Karpas-422 (cell line): Measurements from ENCODE around the gene GUF1. TPM values are rescaled to one million over a fixed set of nuclear protein-coding genes. Genes with fewer than 3 reads are reported as not detected.

Source experiments
- DNase-seq: peaks from one replicate; pipeline ENCODE4 v3.0.0-alpha.2; 2015
- H2AFZ ChIP-seq: fragments of 200-600 bp; sonication (generic); 2 replicates; pipeline ENCODE4 v1.6.1; 2014; ENCODE audit warnings: antibody characterized with exemption, low read length, mixed read lengths
- H3K27ac ChIP-seq: fragments of 200-600 bp; sonication (generic); 2 replicates; pipeline ENCODE4 v1.5.1; 2014; ENCODE audit warnings: mild to moderate bottlenecking, low read length, moderate library complexity
- H3K27me3 ChIP-seq: fragments of 200-600 bp; sonication (generic); 2 replicates; pipeline ENCODE4 v1.6.1; 2014; ENCODE audit warnings: low read length, mixed read lengths
- H3K36me3 ChIP-seq: fragments of 200-600 bp; sonication (generic); 2 replicates; pipeline ENCODE4 v1.6.1; 2014; ENCODE audit warnings: low read length, mixed read lengths; ENCODE audit not compliant: insufficient read depth
- H3K4me1 ChIP-seq: fragments of 200-600 bp; sonication (generic); 2 replicates; pipeline ENCODE4 v1.6.1; 2014; ENCODE audit warnings: mild to moderate bottlenecking, low read length, mixed read lengths
- H3K4me2 ChIP-seq: fragments of 200-600 bp; sonication (generic); 2 replicates; pipeline ENCODE4 v1.6.1; 2014; ENCODE audit warnings: low read length, low read depth, mild to moderate bottlenecking; ENCODE audit not compliant: poor library complexity, severe bottlenecking
- H3K4me3 ChIP-seq: fragments of 200-600 bp; sonication (generic); 2 replicates; pipeline ENCODE4 v1.5.1; 2014; ENCODE audit warnings: mild to moderate bottlenecking, antibody characterized with exemption, low read length, mixed read lengths
- H3K79me2 ChIP-seq: fragments of 200-600 bp; sonication (generic); 2 replicates; pipeline ENCODE4 v1.6.1; 2014; ENCODE audit warnings: mild to moderate bottlenecking, low read length, mixed read lengths
- H3K9ac ChIP-seq: fragments of 200-600 bp; sonication (generic); 2 replicates; pipeline ENCODE4 v1.6.0; 2014; ENCODE audit warnings: low read length
- H3K9me2 ChIP-seq: fragments of 200-600 bp; sonication (generic), shearing (Covaris generic); replicated peaks from 2 replicates; pipeline ENCODE4 v1.6.0; 2014; ENCODE audit warnings: mild to moderate bottlenecking, low read length, moderate library complexity; ENCODE audit not compliant: insufficient read depth
- H3K9me3 ChIP-seq: fragments of 300-700, 200-600 bp; sonication (generic); 2 replicates; pipeline ENCODE4 v1.6.1; 2014; ENCODE audit warnings: low read length, mixed read lengths
- H4K20me1 ChIP-seq: fragments of 200-600 bp; sonication (generic); 2 replicates; pipeline ENCODE4 v1.6.1; 2014; ENCODE audit warnings: mild to moderate bottlenecking, antibody characterized with exemption, low read length, low read depth; ENCODE audit not compliant: insufficient read depth
- total RNA-seq: library from RNA; depleted of rRNA; stranded (reverse); fragments of >200 nt; shearing (Covaris generic); gene quantifications from 2 replicates; pipeline ENCODE4 v1.2.3, GENCODE V29; 2014; ENCODE audit warnings: low replicate concordance

Gene GUF1
- total RNA-seq, 1 experiment from 2014 or later, result 20.5 TPM

DNA sequence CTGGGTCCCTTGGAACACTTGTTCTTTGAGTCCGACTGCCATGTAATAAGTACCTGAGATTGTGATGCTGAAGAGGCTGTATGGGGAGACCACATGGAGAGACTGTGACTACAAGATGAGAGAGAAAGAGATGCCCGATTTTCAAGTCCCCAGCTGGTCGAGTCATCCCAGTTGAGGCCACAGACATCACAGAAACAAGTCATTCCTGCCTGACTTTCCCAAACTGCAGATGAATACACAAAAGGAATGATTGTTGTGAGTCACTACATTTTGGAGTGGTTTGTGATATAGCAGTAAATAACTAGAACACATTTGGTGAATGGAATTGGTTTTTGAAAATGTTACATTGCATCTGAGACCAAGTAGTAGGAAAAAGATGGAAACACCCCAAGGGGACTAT lies 17.8 kb upstream of the GUF1 start:
- Histone ChIP-seq H3K36me3 (no peaks in the 10 kb centered on the region), H3K4me2 (no peak overlapping the region), H3K9me2 (no peaks in the 10 kb centered on the region), H4K20me1 (no peaks in the 10 kb centered on the region), H3K4me3 (no peak overlapping the region), H2AFZ (no peak overlapping the region), H3K79me2 (no peaks in the 10 kb centered on the region), H3K4me1 (no peaks in the 10 kb centered on the region), H3K27ac (no peak overlapping the region), H3K9me3 (no peaks in the 10 kb centered on the region), H3K27me3 (no peaks in the 10 kb centered on the region), H3K9ac (no peak overlapping the region)
- DNase-seq, result no peak

GRCh38 chr4:44661940-44662622 lies 16.1 kb upstream of the GUF1 start:
- no peak for DNase-seq
- no peaks in the 10 kb centered on the region for H3K9me3 ChIP-seq
- H3K36me3 ChIP-seq, result no peaks in the 10 kb centered on the region
- no peaks in the 10 kb centered on the region for H3K9me2 ChIP-seq
- H4K20me1 ChIP-seq, result no peaks in the 10 kb centered on the region
- no peaks in the 10 kb centered on the region for H3K4me1 ChIP-seq
- H3K9ac ChIP-seq, result no peak overlapping the region
- H3K4me3 ChIP-seq, result no peak overlapping the region
- H3K79me2 ChIP-seq, result no peaks in the 10 kb centered on the region
- no peak overlapping the region for H3K27ac ChIP-seq
- no peak overlapping the region for H2AFZ ChIP-seq
- no peaks in the 10 kb centered on the region for H3K27me3 ChIP-seq
- H3K4me2 ChIP-seq, result no peak overlapping the region

GRCh38 chr4:44662623-44663005 lies 15.6 kb upstream of the GUF1 start:
- Histone ChIP-seq H2AFZ (no peak overlapping the region), H3K4me1 (no peaks in the 10 kb centered on the region), H3K36me3 (no peaks in the 10 kb centered on the region), H3K9me3 (no peaks in the 10 kb centered on the region), H3K9me2 (no peaks in the 10 kb centered on the region), H3K4me2 (no peak overlapping the region), H3K27ac (no peak overlapping the region), H3K9ac (no peak overlapping the region), H3K79me2 (no peaks in the 10 kb centered on the region), H3K4me3 (no peak overlapping the region), H4K20me1 (no peaks in the 10 kb centered on the region), H3K27me3 (no peaks in the 10 kb centered on the region)
- DNase-seq, result no peak

DNA sequence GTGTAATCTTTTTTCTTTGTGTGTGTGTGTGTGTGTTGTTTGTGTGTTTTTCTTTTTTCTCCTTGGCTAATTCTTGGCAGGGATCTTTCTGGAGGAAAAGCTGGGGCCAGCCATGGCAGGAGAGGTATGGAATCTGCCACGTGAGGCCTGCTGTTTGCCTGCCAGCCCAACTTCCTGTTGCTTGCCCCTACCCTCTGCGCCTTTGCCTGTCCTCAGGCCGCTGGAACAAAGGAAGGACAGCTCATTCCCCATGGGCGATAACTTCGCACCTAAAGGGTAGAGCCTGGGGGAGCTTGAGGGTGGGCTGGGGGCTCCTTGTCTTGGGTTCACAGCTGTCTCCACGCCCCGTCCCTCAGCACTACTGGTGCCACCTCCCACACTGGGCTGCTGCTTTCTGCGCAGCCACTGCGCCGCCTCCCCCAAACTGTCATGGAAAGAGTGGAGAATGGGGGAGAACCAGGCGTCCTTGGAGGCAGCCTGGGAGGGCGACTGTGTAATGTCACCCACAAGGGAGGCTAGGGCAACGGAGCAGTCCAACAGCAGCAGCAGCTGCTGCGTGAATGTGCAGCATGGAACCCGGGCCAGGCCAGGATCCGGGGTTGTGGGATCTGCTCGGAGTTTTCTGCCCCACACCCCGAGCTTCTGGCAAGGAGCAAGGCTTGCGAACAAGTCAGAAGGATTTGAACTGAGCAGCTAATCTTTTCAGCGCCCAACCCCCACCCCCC lies 14.5 kb upstream of the GUF1 start:
- Histone ChIP-seq H2AFZ (no peak overlapping the region), H3K9me3 (no peaks in the 10 kb centered on the region), H3K27ac (no peak overlapping the region), H3K36me3 (no peaks in the 10 kb centered on the region), H3K79me2 (no peaks in the 10 kb centered on the region), H3K27me3 (no peaks in the 10 kb centered on the region), H4K20me1 (no peaks in the 10 kb centered on the region), H3K4me2 (no peak overlapping the region), H3K4me3 (no peak overlapping the region), H3K9ac (no peak overlapping the region), H3K9me2 (no peaks in the 10 kb centered on the region), H3K4me1 (no peaks in the 10 kb centered on the region)
- DNase-seq, result no peak

- Histone ChIP-seq H3K4me1 (no peaks in the 10 kb centered on the region), H3K4me2 (no peak overlapping the region), H3K9me2 (no peaks in the 10 kb centered on the region), H2AFZ (no peak overlapping the region), H3K79me2 (no peaks in the 10 kb centered on the region), H3K27me3 (no peaks in the 10 kb centered on the region), H4K20me1 (no peaks in the 10 kb centered on the region), H3K9me3 (no peaks in the 10 kb centered on the region), H3K9ac (no peak overlapping the region), H3K27ac (no peak overlapping the region), H3K4me3 (no peak overlapping the region), H3K36me3 (no peaks in the 10 kb centered on the region)
- DNase-seq, result no peak
Observed at GRCh38 chr4:44668526-44668925, 9.7 kb upstream of the GUF1 start.

GRCh38 chr4:44670506-44671199 lies 7.6 kb upstream of the GUF1 start:
- Histone ChIP-seq H3K9me3 (no peaks in the 10 kb centered on the region), H3K9me2 (no peaks in the 10 kb centered on the region), H3K4me2 (no peak overlapping the region), H3K36me3 (no peaks in the 10 kb centered on the region), H2AFZ (no peak overlapping the region), H4K20me1 (no peaks in the 10 kb centered on the region), H3K27ac (no peak overlapping the region), H3K79me2 (no peaks in the 10 kb centered on the region), H3K9ac (no peak overlapping the region), H3K4me1 (no peaks in the 10 kb centered on the region), H3K27me3 (no peaks in the 10 kb centered on the region), H3K4me3 (no peak overlapping the region)
- no peak for DNase-seq

DNA sequence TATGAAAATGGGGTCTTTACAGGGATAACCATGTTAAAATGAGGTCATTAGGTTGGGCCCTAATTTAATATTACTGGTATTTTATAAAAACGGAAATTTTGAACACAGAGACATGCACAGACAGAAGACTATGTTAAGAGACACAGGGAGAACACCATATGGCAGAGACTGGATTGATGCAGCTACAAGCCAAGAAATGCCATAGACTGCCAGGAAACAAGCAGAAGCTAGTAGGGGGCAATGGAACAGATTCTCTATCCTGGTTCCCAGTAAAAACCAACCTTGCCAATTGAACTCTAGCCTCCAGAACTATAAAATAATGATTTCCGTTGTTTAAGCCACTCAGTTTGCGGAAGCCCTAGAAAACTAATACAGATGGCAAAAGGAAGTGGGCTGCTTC lies 6.6 kb upstream of the GUF1 start:
- Histone ChIP-seq H3K4me1 (no peaks in the 10 kb centered on the region), H3K9me2 (no peaks in the 10 kb centered on the region), H3K79me2 (no peaks in the 10 kb centered on the region), H3K9me3 (no peaks in the 10 kb centered on the region), H3K27me3 (no peaks in the 10 kb centered on the region), H4K20me1 (no peaks in the 10 kb centered on the region), H3K4me2 (no peak overlapping the region), H3K36me3 (no peaks in the 10 kb centered on the region), H2AFZ (no peak overlapping the region), H3K4me3 (no peak overlapping the region), H3K27ac (no peak overlapping the region), H3K9ac (no peak overlapping the region)
- no peak for DNase-seq

DNA sequence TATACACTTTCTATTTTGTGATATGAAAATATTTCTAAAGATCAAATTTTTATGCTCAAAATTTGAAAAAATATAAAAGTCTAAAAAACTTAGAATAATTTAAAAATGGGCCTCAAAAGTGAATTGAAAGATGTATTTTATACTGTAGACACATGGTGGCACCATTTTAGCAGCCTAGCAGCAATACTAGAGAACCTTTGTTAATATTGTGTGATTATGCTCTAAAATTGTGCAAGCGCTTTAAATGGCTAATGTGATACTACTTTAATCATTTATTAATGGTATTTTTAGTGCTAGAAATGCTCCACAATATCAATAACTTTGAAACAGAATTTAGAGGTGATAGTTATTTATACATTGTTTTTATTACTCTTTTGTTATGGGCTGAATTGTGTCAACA lies 3.7 kb upstream of the GUF1 start:
- Histone ChIP-seq H3K27me3 (no peaks in the 10 kb centered on the region), H3K4me1 (peaks cover 6% of the 10 kb centered on the region), H4K20me1 (no peaks in the 10 kb centered on the region; the same call in 1 of the 2 replicates), H3K9me2 (no peaks in the 10 kb centered on the region), H3K27ac (no peak overlapping the region), H3K4me3 (no peak overlapping the region), H3K36me3 (no peaks in the 10 kb centered on the region), H3K4me2 (no peak overlapping the region), H3K79me2 (peaks cover 13% of the 10 kb centered on the region), H3K9me3 (no peaks in the 10 kb centered on the region), H3K9ac (no peak overlapping the region), H2AFZ (no peak overlapping the region)
- no peak for DNase-seq
